IMR-90 (cell line): ENCODE measurements around the gene BCS1L. TPM values are rescaled to one million over a fixed set of nuclear protein-coding genes. Genes with fewer than 3 reads are reported as not detected.

Experiments
- ATAC-seq: fragments of 200-7000 bp; cut with Tn5 transposase; 2 replicates; pipeline ENCODE4 v1.9.1; 2020; ENCODE audit warnings: low read depth, mild to moderate bottlenecking, moderate library complexity
- BruUV-seq: library from RNA; stranded (reverse); fragments of 400-500 nt; replicated peaks from 2 replicates; lab custom pipeline; 2021; lab: Mats Ljungman, UMichigan
- CTCF ChIA-PET: fragments of 300-600 bp; formaldehyde crosslinking; extraction: SDS; loops from one replicate; lab custom pipeline; 2021; ENCODE audit warnings: antibody characterized with exemption; lab: Yijun Ruan, JAX
- POLR2A ChIA-PET: fragments of 300-600 bp; sonication (Branson Sonifier 250); formaldehyde crosslinking; loops from one replicate; lab custom pipeline; 2022; ENCODE audit warnings: antibody characterized with exemption; ENCODE audit not compliant: unreplicated experiment; lab: Charles Lee
- DNase-seq: peaks from one replicate; pipeline ENCODE4 v3.0.0; 2013
- H2AFZ ChIP-seq: replicated peaks from 2 replicates; pipeline ENCODE3; 2013; ENCODE audit warnings: low read length, mild to moderate bottlenecking; ENCODE audit not compliant: poor library complexity
- H2AK5ac ChIP-seq: 2 replicates; pipeline ENCODE4 v1.6.1; 2013; ENCODE audit warnings: low read depth, low read length, inconsistent platforms
- H2AK9ac ChIP-seq: replicated peaks from 2 replicates; pipeline ENCODE3; 2013; ENCODE audit warnings: mild to moderate bottlenecking, low read depth, low read length, moderate library complexity; ENCODE audit not compliant: poor library complexity
- H2BK120ac ChIP-seq: 2 replicates; pipeline ENCODE4 v1.6.1; 2013; ENCODE audit warnings: low read depth, low read length, inconsistent platforms
- H2BK15ac ChIP-seq: 3 replicates; pipeline ENCODE4 v1.6.1; 2013; ENCODE audit warnings: low read depth, low read length, inconsistent platforms
- H2BK20ac ChIP-seq: 2 replicates; pipeline ENCODE4 v1.6.1; 2013; ENCODE audit warnings: low read depth, mild to moderate bottlenecking, inconsistent platforms, low read length, moderate library complexity
- H2BK5ac ChIP-seq: 2 replicates; pipeline ENCODE4 v1.6.1; 2013; ENCODE audit warnings: mild to moderate bottlenecking, low read depth, low read length, inconsistent platforms; ENCODE audit not compliant: poor library complexity, severe bottlenecking
- H3K14ac ChIP-seq: replicated peaks from 2 replicates; pipeline ENCODE4 v1.6.1; 2013; ENCODE audit warnings: low read depth, low read length, inconsistent platforms
- H3K18ac ChIP-seq: 2 replicates; pipeline ENCODE4 v1.6.1; 2013; ENCODE audit warnings: low read depth, low read length, control low read depth
- H3K23ac ChIP-seq: 2 replicates; pipeline ENCODE4 v1.6.1; 2013; ENCODE audit warnings: low read depth, low read length, inconsistent platforms
- H3K27ac ChIP-seq: 2 replicates; pipeline ENCODE4 v1.5.1; 2013; ENCODE audit warnings: mild to moderate bottlenecking, control low read depth, low read length; ENCODE audit not compliant: insufficient read depth
- H3K27me3 ChIP-seq: 2 replicates; pipeline ENCODE4 v1.6.1; 2013; ENCODE audit warnings: low read length; ENCODE audit not compliant: control insufficient read depth, insufficient read depth
- H3K36me3 ChIP-seq: 2 replicates; pipeline ENCODE4 v1.6.1; 2013; ENCODE audit warnings: low read length, mixed read lengths; ENCODE audit not compliant: control insufficient read depth, insufficient read depth
- H3K4ac ChIP-seq: 2 replicates; pipeline ENCODE4 v1.6.1; 2013; ENCODE audit warnings: low read depth, low read length, inconsistent platforms
- H3K4me1 ChIP-seq: 2 replicates; pipeline ENCODE4 v1.6.1; 2013; ENCODE audit warnings: low read length, mixed read lengths; ENCODE audit not compliant: control insufficient read depth, insufficient read depth
- H3K4me2 ChIP-seq: 2 replicates; pipeline ENCODE4 v1.6.1; 2013; ENCODE audit warnings: low read depth, mild to moderate bottlenecking, control low read depth, low read length, moderate library complexity
- H3K4me3 ChIP-seq: 2 replicates; pipeline ENCODE4 v1.5.1; 2013; ENCODE audit warnings: low read depth, mild to moderate bottlenecking, control low read depth, low read length, moderate library complexity; ENCODE audit not compliant: insufficient read depth
- H3K56ac ChIP-seq: 2 replicates; pipeline ENCODE4 v1.6.1; 2013; ENCODE audit warnings: low read length, inconsistent platforms; ENCODE audit not compliant: insufficient read depth; ENCODE audit errors: extremely low read depth
- H3K79me1 ChIP-seq, 2 experiments: 2 replicates each; pipeline ENCODE4 v1.6.1; 2013; ENCODE audit warnings: low read length in 2 of 2, inconsistent platforms in 1 of 2, low read depth in 1 of 2
- H3K9ac ChIP-seq: 2 replicates; pipeline ENCODE4 v1.6.1; 2013; ENCODE audit warnings: low read depth, low read length, control low read depth
- H3K9me1 ChIP-seq: 2 replicates; pipeline ENCODE4 v1.6.1; 2013; ENCODE audit warnings: low read length, inconsistent platforms; ENCODE audit not compliant: insufficient read depth
- H3K9me3 ChIP-seq: 2 replicates; pipeline ENCODE4 v1.6.1; 2013; ENCODE audit warnings: low read length; ENCODE audit not compliant: control insufficient read depth, insufficient read depth
- H4K20me1 ChIP-seq: 2 replicates; pipeline ENCODE4 v1.6.1; 2013; ENCODE audit warnings: low read length, inconsistent platforms; ENCODE audit not compliant: insufficient read depth
- H4K5ac ChIP-seq: 2 replicates; pipeline ENCODE4 v1.6.1; 2013; ENCODE audit warnings: mild to moderate bottlenecking, low read depth, low read length, control low read depth
- H4K8ac ChIP-seq, 2 experiments: 2 replicates each; pipeline ENCODE4 v1.6.1; 2013; ENCODE audit warnings: low read depth in 2 of 2, low read length in 2 of 2, control low read depth in 1 of 2, inconsistent platforms in 1 of 2
- H4K91ac ChIP-seq: 2 replicates; pipeline ENCODE4 v1.6.1; 2013; ENCODE audit warnings: low read depth, low read length, inconsistent platforms; ENCODE audit not compliant: insufficient read depth
- BHLHE40 ChIP-seq: fragments of 150-350 bp; IDR thresholded peaks from 2 replicates; pipeline ENCODE4 v1.6.1; 2016; ENCODE audit warnings: mild to moderate bottlenecking, low read depth, low read length
- CEBPB ChIP-seq: IDR thresholded peaks from 2 replicates; pipeline ENCODE4 v1.6.1; 2012; ENCODE audit warnings: low read depth, low read length, improper control_type of control experiment
- CHD1 ChIP-seq: IDR thresholded peaks from 2 replicates; pipeline ENCODE4 v1.6.1; 2012; ENCODE audit warnings: low read depth, low read length, improper control_type of control experiment
- CTCF ChIP-seq: conservative IDR thresholded peaks from 2 replicates; pipeline ENCODE4 v1.5.1; 2012; ENCODE audit warnings: mild to moderate bottlenecking, low read depth, low read length, improper control_type of control experiment
- FOS ChIP-seq: fragments of 150-350 bp; IDR thresholded peaks from 2 replicates; pipeline ENCODE4 v1.6.1; 2016; ENCODE audit warnings: low read depth, low read length
- MAFK ChIP-seq: IDR thresholded peaks from 2 replicates; pipeline ENCODE4 v1.6.1; 2012; ENCODE audit warnings: low read depth, low read length, improper control_type of control experiment
- MAZ ChIP-seq: IDR thresholded peaks from 2 replicates; pipeline ENCODE4 v1.6.1; 2012; ENCODE audit warnings: low read depth, mild to moderate bottlenecking, low read length, improper control_type of control experiment, moderate library complexity, borderline replicate concordance
- MXI1 ChIP-seq: IDR thresholded peaks from 2 replicates; pipeline ENCODE4 v1.6.1; 2012; ENCODE audit warnings: low read depth, mild to moderate bottlenecking, low read length, moderate library complexity, borderline replicate concordance
- NFE2L2 ChIP-seq: fragments of 150-350 bp; IDR thresholded peaks from 2 replicates; pipeline ENCODE4 v1.6.1; 2016; ENCODE audit warnings: low read depth, mild to moderate bottlenecking, low read length
- POLR2A ChIP-seq: IDR thresholded peaks from 2 replicates; pipeline ENCODE4 v1.6.1; 2012; ENCODE audit warnings: mild to moderate bottlenecking, low read depth, low read length
- RAD21 ChIP-seq: IDR thresholded peaks from 2 replicates; pipeline ENCODE4 v1.6.1; 2012; ENCODE audit warnings: low read length, improper control_type of control experiment
- RCOR1 ChIP-seq: IDR thresholded peaks from 2 replicates; pipeline ENCODE4 v1.6.1; 2012; ENCODE audit warnings: mild to moderate bottlenecking, low read length, improper control_type of control experiment; ENCODE audit not compliant: insufficient replicate concordance
- RFX5 ChIP-seq: IDR thresholded peaks from 2 replicates; pipeline ENCODE4 v1.8.0; 2012; ENCODE audit warnings: low read depth, mild to moderate bottlenecking, low read length, moderate library complexity
- WGBS, 2 experiments: methylation state at CpG; one replicate each; pipeline versions ENCODE4 v1.1.5 to v1.1.7; 2013; ENCODE audit warnings: missing lambda C conversion rate in 2 of 2; ENCODE audit not compliant: insufficient read length in 1 of 2; ENCODE audit errors: extremely low coverage in 2 of 2; 5-methylcytosine and 5-hydroxymethylcytosine counted together
- dilution Hi-C: fragments of 300-500 bp; cut with HindIII; formaldehyde crosslinking; loops from one replicate; pipeline ENCODE4 v1.14.3; 2018; ENCODE audit warnings: low sequenced_read_pairs; ENCODE audit not compliant: unreplicated experiment
- in situ Hi-C: fragments of 300-500 bp; cut with MboI; formaldehyde crosslinking; loops from 3 replicates; pipeline ENCODE4 v1.14.3; 2019; ENCODE audit warnings: low sequenced_read_pairs, inconsistent platforms, mixed read lengths
- intact Hi-C: fragments of 100-400 bp; cut with micrococcal nuclease; formaldehyde crosslinking; loops from 2 replicates; pipeline ENCODE4 v1.10.0; 2022
- polyA plus RNA-seq, 3 experiments: library from polyadenylated mRNA; depleted of rRNA; stranded (reverse); fragments of >200 nt; gene quantifications; 2 replicates each; pipeline ENCODE4 v1.2.3, GENCODE V29; 2012; ENCODE audit warnings: low replicate concordance in 1 of 3
- total RNA-seq: library from RNA; depleted of rRNA; stranded (reverse); fragments of >200 nt; gene quantifications from 2 replicates; pipeline ENCODE4 v1.2.3, GENCODE V29; 2012

The BCS1L gene
- total and polyA plus RNA-seq, 2 of the 4 experiments (the other 2 are of a cell fraction) = 39.1 to 56.7 TPM

DNA sequence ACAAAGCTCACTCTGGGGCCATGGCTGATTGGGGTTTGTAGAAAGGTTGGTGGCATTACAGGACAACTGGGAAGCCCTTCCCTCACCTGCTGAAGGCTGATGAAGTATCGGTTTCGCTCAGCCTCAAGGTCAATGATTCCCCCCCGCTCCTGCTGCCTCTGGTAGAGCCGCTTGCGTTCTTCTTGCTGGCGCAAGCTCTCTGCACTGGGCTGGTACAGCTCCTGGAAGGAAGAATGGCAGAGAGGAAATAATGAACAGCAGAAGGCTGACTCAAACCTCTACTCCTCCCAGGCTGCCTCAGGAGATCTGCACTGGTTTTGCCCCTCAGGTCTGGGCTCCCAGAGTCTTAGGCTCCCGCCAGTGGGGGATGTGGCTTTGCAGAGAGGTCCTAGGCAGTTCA, 5.2 kb downstream of the BCS1L start:
- Histone ChIP-seq H3K79me1 (peaks cover 37 to 40% of the 10 kb centered on the region in 2 experiments), H2BK5ac (no peak overlapping the region), H4K20me1 (peaks cover 8% of the 10 kb centered on the region; the same call in 1 of the 2 replicates), H3K9me3 (no peaks in the 10 kb centered on the region), H3K9ac (no peak overlapping the region), H2BK120ac (no peak overlapping the region), H3K4me2 (no peak overlapping the region), H3K27ac (no peak overlapping the region), H4K8ac (no peak overlapping the region), H3K36me3 (peaks cover 57% of the 10 kb centered on the region), H3K4me3 (no peak overlapping the region), H4K5ac (no peak overlapping the region), H2AK9ac (no peak overlapping the region), H3K18ac (no peak overlapping the region), H4K91ac (no peak overlapping the region), H3K23ac (no peak overlapping the region), H3K9me1 (peaks cover 8% of the 10 kb centered on the region; the same call in 1 of the 2 replicates), H2AFZ (no peak overlapping the region), H3K56ac (no peak overlapping the region), H2BK20ac (no peak overlapping the region), H2BK15ac (no peak overlapping the region), H3K27me3 (no peaks in the 10 kb centered on the region), H3K14ac (no peak overlapping the region), H3K4ac (no peak overlapping the region), H2AK5ac (no peak overlapping the region), H3K4me1 (peaks cover 3% of the 10 kb centered on the region; the same call in 1 of the 2 replicates)
- ChIA-PET POLR2A (no interaction called here), CTCF (interaction anchor here (0.5 kb wide), 1 partner anchor 108 kb away, joined by 3 read pairs; no protein-coding TSS in a partner anchor)
- dilution Hi-C loops (no loop called here), in situ Hi-C loops (no loop called here), intact Hi-C loops (no loop called here)
- no TSS peak for BruUV-seq
- no CpG with 5 or more reads among the region's 7 CpGs for WGBS, 2 experiments
- TF ChIP-seq RCOR1 (no peak), RFX5 (no peak), BHLHE40 (no peak), FOS (no peak), NFE2L2 (no peak), MXI1 (no peak), CTCF (no peak), CEBPB (no peak), CHD1 (no peak), POLR2A (no peak), MAZ (no peak), RAD21 (no peak), MAFK (no peak)
- ATAC-seq (no peak), DNase-seq (no peak)
